ENCODE measurements around the gene SCUBE3. TPM values are rescaled to one million over a fixed set of nuclear protein-coding genes. Genes with fewer than 3 reads are reported as not detected.

SCUBE3 gene
- total and polyA plus RNA-seq, 2 of the 8 experiments (the other 6 are each of a cell fraction or from before 2014, with no cell fraction given), result 0.80 to 1.0 TPM

DNA sequence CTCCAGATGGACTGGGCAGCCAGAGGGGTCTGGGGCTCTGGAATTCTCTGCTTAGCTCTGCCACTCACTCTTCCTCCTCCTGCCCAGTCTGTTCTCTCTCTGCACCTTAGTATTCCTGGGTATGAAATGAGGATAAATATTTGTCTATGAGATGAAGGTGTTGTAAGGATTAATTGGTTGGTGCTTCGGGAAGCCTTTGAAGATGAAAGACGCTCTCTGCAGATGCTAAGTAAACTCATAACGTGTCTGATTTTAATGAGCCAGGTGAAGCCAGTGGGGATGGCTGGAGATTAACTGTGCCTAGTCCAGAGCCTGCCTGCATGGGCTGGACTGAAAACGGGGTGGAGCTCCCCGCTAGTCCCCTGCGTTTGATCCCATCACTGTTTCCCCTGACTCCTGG, 49.5 kb upstream of the SCUBE3 start:
- H3K79me2 ChIP-seq (ENCODE audit: control insufficient read depth in 1 of 2, insufficient read depth in 2 of 2, low read length in 2 of 2), result no peaks in the 10 kb centered on the region
- H3K4me3 ChIP-seq (ENCODE audit: extremely low read depth in 1 of 4, insufficient read depth in 2 of 4, low read depth in 3 of 4, low read length in 4 of 4), result no peak overlapping the region
- ChIA-PET POLR2A (ENCODE audit: partially characterized antibody) (no interaction called here), CTCF (ENCODE audit: partially characterized antibody) (interaction anchor here (3.7 to 4.8 kb wide), 2 partner anchors 8 to 41 kb away, joined by 19 to 23 read pairs; no protein-coding TSS in a partner anchor)
- H3K4me1 ChIP-seq (replicated peaks in 1 of 4; ENCODE audit: control insufficient read depth in 3 of 4, insufficient read depth in 4 of 4, low read length in 3 of 4), result no peaks in the 10 kb centered on the region
- no peak overlapping the region for H3K9ac ChIP-seq (replicated peaks in 1 of 4; ENCODE audit: extremely low read depth in 1 of 4, low read depth in 3 of 4, low read length in 3 of 4)
- no peak overlapping the region for H3K56ac ChIP-seq (replicated peaks; ENCODE audit: insufficient read length, low read depth, low read length)
- 94 to 100% methylated on average over 1 to 6 of the region's 6 CpGs for WGBS, 2 experiments (ENCODE audit: extremely low coverage in 1 of 2, insufficient coverage in 1 of 2, insufficient read length in 1 of 2, insufficient replicate concordance in 2 of 2, low coverage in 1 of 2, low lambda C conversion rate in 2 of 2, missing lambda C conversion rate in 1 of 2)
- H4K91ac ChIP-seq (replicated peaks; ENCODE audit: insufficient read length, low read length), result no peak overlapping the region
- peaks cover 0 to 4% (median 0%) of the 10 kb centered on the region in 4 experiments; a peak in 4 of 7 replicates for H3K27me3 ChIP-seq (replicated peaks in 1 of 4; ENCODE audit: control insufficient read depth in 3 of 4, extremely low read depth in 1 of 4, insufficient read depth in 3 of 4, low read length in 3 of 4)
- H2AFZ ChIP-seq (ENCODE audit: low read length), result no peak overlapping the region
- peaks cover 0 to under 1% of the 10 kb centered on the region in 2 experiments for H4K20me1 ChIP-seq (replicated peaks in 1 of 2; ENCODE audit: control insufficient read depth in 1 of 2, insufficient read depth in 2 of 2, low read length in 2 of 2)
- no peak overlapping the region for H4K5ac ChIP-seq (ENCODE audit: insufficient read length, low read depth, low read length)
- no peaks in the 10 kb centered on the region for H3K9me3 ChIP-seq (ENCODE audit: insufficient read depth in 2 of 2, low read depth in 1 of 2, low read length in 1 of 2)
- no peak overlapping the region for H3K4me2 ChIP-seq (ENCODE audit: insufficient read depth in 1 of 2, low read depth in 2 of 2, low read length in 2 of 2)
- H2BK120ac ChIP-seq (replicated peaks; ENCODE audit: low read depth, low read length), result no peak overlapping the region
- DNase-seq (ENCODE audit: low read depth in 1 of 2, low spot score in 2 of 2), result no peak
- H4K8ac ChIP-seq (ENCODE audit: extremely low read depth, insufficient read depth, low read length), result no peak overlapping the region
- peaks cover under 1% of the 10 kb centered on the region; the same call in 1 of the 2 replicates for H3K23me2 ChIP-seq (ENCODE audit: low read depth, low read length)
- TF ChIP-seq SIRT6 (IDR thresholded peaks at IDR 0.05; ENCODE audit: low read length), result no peak
- TF ChIP-seq, protein P1, sequence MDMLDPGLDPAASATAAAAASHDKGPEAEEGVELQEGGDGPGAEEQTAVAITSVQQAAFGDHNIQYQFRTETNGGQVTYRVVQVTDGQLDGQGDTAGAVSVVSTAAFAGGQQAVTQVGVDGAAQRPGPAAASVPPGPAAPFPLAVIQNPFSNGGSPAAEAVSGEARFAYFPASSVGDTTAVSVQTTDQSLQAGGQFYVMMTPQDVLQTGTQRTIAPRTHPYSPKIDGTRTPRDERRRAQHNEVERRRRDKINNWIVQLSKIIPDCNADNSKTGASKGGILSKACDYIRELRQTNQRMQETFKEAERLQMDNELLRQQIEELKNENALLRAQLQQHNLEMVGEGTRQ (IDR thresholded peaks at IDR 0.05; ENCODE audit: low read length), result no peak
- TF ChIP-seq TCF12 (IDR thresholded peaks at IDR 0.05; ENCODE audit: low read depth, low read length), result no peak
- no peak for TF ChIP-seq JUN (IDR thresholded peaks at IDR 0.05; ENCODE audit: low read depth, low read length)
- TF ChIP-seq RNF2 (IDR thresholded peaks at IDR 0.05; ENCODE audit: borderline replicate concordance, low read depth, low read length, missing control alignments, poor library complexity, severe bottlenecking), result no peak
- no peak overlapping the region for H2BK20ac ChIP-seq (ENCODE audit: low read length)
- no peak for FAIRE-seq
- H2AK5ac ChIP-seq (ENCODE audit: low read depth, low read length), result no peak overlapping the region
- H2BK5ac ChIP-seq (ENCODE audit: low read depth, low read length), result no peak overlapping the region
- H3K79me1 ChIP-seq (ENCODE audit: low read depth, low read length), result no peaks in the 10 kb centered on the region
- no peak overlapping the region for H3K4ac ChIP-seq (replicated peaks; ENCODE audit: insufficient read length, low read depth, low read length)
- H2BK12ac ChIP-seq (ENCODE audit: low read depth, low read length), result no peak overlapping the region
- H3K14ac ChIP-seq (ENCODE audit: insufficient read length), result no peak overlapping the region
- no peak overlapping the region for H3K18ac ChIP-seq (ENCODE audit: extremely low read depth, low read length)
- no peak overlapping the region for H3K23ac ChIP-seq (ENCODE audit: insufficient read length)
- no peaks in the 10 kb centered on the region for H3K36me3 ChIP-seq (ENCODE audit: control insufficient read depth in 2 of 4, insufficient read depth in 4 of 4, low read length in 3 of 4)
- no peak overlapping the region for H2BK15ac ChIP-seq (ENCODE audit: low read length)
- H3K27ac ChIP-seq (ENCODE audit: low read depth, low read length), result no peak overlapping the region

Measured in H1 (cell line).